Activated CD4-positive, alpha-beta T cell treated with anti-CD3 and anti-CD28 coated beads, Interleukin-2, amount 50 U/mL, for 4 hours (primary cell): Measurements from ENCODE around the gene GSAP.

Experiments used
- DNase-seq, 2 experiments: peaks; one replicate each; pipeline ENCODE4 v3.0.0-alpha.2; 2020

The GSAP gene

DNA sequence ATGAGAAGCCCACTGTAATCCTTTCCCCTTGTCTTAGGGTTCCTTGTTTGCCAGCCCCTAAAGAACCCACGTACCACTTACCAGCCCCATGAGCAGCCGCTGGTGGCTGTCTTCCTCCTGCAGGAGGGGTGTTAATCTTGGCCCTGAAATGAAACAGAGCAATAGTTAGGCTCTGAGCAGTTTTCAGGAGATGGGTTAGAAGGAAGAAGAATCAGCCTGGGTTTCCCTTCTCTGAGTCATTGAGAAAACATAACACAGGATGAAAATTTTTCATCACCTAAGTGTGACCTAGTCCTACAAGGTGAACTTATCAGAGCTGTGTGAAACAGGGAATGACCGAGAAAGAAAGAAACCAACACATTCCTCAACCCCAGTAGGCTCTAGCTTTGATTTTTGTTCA is 90.0 kb downstream of the GSAP start:
- DNase-seq: no peak

DNA sequence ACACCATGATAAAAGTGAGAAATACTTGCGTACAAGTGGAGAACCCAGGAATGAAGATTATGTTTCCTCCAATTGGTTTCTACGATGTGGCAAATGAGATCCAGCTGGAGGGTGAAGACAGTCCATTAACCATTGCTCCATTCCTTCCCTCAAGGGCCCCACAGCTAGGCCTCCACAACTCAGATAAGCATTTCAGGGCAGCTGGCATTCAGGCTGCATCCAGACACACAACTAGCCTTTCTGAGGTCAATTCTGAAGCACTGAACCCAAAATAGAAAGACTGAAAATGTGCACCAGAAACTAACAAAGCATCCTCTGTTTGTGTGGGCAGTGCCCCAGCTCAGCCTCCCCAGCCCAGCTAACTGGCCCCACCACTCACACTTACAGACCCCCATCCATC is 94.8 kb downstream of the GSAP start:
- DNase-seq: no peak

DNA sequence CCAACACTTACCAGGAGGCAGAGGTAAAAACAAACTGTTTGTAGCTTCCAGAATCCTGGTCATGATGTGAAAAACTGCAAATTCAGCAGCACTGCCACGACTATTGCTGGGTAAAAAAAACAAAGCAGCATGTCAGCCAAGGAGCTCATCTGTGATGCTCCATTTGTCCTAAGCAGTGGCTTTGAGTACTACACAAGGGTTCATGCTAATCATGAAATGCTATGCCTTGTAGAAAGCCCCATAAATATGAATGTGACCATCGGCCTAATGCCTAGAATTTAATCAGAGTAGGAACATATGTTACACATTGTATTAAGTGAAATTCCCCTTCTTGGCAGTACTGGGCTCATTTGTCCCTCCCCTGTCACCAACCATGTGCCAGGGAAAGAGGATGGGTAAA is 95.4 kb downstream of the GSAP start:
- no peak for DNase-seq

DNA sequence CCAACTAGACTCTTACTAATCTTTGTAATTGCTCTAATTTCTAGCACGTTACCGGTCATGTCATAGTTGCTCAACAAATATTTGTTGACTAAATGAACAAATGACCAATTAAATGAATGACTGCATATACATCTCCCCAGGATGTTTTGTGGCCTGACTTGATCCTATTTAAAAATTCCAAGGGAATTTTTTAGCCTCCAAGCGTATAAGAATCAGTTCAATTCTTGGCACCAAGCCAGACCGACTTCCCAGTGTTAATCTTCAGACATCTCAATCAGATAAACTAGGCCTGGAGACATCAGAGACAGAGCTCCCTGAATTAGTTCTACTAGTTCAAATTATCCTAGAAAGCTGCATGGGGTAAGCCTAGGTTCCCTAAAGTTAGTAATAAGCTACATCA is 96.0 kb downstream of the GSAP start:
- DNase-seq: no peak

DNA sequence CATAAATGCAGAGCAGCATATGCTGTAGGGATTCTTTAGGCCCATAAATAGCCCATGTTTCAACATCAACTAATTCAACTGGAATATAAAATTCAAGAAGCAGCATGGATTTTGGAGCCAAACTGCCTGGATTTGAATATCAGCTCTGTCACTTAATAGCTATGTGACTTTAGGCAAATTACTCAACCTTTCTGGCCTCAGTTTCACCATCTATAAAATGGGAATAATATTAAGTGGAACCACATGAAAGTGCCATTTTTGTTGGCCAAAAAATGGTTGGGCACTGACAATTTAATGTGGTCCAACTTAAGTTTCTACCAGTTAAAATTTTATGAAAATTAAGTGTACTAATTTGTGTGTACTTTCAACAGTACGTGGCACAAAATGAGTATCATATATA is 98.1 kb downstream of the GSAP start:
- no peak for DNase-seq

GRCh38 chr7:77316219-77316978 is 99.8 kb downstream of the GSAP start:
- DNase-seq: no peak

DNA sequence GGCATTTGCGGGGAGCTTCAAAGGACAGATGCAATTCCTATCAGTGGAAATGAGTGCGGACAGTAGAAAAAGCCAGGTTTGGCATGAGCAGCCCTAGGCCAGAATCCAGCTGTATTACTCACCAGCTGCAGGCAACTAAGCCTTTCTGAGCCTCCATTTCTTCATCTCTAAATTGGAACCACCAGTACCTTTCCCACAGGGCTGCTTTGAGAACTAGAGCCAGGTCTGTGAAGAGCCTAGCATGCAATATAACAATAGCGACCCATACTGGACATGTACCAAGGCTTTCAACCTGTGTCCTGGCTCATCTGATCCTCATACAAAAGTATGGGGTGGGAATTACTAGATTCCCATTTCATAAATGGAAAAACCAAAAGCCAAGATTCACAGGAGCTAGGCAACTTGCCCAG is 101.0 kb downstream of the GSAP start:
- no peak for DNase-seq

- no peak for DNase-seq
These were observed 102.2 kb downstream of the GSAP start for GRCh38 chr7:77313876-77314480.

DNA sequence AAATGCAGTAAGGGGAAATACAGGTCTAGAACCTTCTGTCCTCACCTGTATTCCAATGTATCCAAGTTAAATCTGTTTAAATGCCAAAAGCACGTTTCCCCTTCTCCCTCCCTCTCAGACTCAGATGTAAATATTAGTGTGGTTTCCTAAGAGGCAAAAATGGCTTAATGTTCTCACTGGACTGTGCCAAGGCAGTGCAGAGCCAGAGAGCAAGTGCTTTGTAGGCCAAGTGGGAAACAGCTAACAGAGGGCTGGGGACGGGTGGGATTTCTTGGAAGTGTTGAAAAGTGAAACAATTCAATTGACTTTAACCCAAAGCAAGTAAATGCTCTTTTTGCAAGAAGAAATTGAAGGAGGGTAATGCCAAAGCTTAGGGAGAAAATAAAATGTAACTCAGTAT is 103.1 kb downstream of the GSAP start:
- DNase-seq: no peak

DNA sequence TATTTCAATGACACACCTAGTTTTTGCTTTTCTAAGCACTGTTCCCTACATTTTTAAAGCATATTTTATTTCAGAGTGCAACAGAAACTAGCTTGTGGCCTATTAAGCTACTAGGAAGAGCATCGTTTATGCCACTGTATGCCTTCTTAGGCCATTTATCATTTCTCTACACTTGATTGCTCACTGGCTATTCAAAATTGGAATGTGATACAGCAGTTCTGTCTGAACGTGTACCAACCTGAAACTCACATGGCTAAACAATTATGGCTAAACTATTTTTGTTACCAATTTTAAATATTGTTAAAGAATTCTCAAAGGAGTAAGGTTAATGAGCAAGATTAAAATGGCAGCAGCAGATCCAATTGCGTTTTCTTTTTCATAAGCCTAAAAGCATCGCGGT is 105.2 kb downstream of the GSAP start:
- no peak for DNase-seq

DNA sequence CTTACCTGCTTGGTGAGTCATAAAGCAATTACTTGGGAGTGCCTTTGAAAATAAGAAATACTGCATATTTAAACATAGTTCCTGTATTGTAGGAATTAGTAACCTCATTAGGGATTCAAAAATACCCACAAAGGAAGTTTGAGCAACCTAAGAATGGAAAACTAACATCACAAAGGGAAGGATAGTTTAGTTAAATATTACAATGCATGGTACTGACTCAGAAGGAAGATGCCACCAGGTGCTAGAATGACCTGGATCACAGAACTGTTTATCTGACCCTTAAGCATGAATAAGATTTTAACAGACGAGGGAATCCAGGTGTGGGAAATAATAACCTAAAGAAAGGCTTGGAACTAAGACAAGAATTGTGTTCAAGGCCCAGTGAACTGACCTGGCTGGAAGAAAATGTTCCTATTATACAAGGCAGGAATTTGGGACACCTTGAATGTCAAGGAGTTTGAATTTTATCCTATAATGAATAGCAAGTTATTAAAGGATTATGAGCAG is 106.4 kb downstream of the GSAP start:
- DNase-seq: no peak

DNA sequence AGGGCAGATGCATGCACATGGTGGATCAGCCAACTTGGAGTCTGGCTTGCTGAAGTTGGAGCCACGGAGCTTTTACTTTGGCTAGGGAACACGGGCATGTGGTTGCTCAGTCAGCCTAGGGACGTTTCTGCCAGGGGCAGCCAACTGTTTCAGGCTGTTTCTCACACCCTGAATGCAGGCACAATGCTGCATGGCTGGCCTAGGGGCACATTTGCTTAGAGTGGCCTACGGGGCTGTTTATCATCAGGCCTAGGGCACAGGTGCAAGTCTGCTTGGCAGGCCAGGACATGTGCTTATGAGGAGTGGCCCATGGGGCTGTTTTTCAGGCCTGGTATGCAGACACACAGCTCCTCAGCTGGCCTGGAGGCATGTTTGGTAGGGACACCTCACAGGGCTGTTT is 107.4 kb downstream of the GSAP start:
- DNase-seq: no peak

DNA sequence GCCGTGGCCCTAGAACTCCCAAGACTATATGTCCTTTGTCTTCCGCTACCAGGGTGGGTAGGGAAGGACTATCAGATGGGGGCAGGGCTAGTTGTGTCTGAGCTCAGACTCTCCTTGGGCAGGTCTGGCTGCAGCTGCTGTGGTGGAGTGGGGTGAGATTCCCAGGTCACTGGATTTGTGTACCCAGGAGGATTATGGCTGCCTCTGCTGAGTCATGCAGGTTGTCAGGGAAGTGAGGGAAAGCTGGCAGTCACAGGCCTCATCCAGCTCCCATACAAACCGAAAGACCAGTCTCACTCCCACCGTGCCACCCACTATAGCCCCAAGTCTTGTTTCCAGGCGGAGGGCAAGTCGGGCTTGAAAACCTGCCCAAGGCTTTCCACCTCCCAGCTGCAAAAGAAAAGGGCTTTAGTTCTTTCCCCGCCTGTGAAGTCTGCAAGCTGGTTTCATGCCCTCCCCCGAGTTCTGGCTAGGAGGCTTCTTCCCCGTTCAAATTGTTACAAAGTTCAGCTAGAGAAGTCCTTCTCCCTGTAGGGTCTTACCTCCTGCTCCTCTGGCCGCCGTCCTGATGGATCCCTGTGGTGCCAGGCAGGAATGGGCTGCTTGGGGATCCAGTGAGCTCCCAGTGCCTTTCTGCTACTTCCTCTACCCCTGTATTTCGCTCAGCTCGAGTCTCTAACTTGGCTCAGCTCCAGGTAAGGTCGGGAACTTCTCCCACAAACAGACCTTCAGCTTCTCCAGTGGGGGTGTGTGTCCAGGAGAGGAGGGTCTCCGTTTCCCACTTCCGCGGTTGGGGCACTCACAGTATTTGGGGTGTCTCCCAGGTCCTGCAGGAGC is 109.7 kb downstream of the GSAP start:
- no peak for DNase-seq

DNA sequence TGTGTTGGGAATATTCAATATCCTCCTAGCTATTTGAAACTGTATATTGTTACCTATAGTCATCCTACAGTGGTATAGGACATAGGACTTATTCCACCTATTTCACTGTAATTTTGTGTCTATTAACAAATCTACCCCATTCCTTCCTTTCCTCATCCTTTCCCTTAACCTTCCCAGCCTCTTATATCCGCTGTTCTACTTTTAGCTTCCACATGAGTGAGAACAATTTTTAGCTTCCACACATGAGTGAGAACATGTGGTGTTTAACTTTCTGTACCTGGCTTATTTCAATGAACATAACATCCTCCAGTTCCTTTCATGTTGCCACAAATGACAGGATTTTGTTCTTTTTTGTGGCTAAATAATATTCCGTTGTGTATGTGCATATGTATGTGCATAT is 120.6 kb downstream of the GSAP start:
- DNase-seq: no peak

DNA sequence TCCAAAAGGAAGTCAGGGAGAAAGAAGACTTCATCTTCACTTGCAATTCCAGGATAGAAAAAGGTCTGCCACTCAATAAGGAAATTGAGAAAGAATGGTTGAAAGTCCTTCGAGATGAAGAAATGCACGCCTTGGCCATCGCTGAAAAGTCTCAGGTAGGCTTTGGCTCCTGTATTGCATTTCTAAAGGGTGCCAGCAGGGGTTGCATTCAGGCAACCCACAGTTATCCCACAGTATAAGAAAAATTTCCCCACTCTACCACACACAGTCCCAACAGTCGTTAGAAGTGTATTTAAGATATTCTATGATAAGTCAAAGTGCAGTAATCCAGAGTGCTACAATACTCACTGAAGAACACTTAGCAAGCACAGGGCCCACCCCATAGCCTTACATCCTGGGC is 123.1 kb downstream of the GSAP start:
- DNase-seq: no peak

- DNase-seq: no peak
These were observed 125.7 kb downstream of the GSAP start for GRCh38 chr7:77290425-77290824.

DNA sequence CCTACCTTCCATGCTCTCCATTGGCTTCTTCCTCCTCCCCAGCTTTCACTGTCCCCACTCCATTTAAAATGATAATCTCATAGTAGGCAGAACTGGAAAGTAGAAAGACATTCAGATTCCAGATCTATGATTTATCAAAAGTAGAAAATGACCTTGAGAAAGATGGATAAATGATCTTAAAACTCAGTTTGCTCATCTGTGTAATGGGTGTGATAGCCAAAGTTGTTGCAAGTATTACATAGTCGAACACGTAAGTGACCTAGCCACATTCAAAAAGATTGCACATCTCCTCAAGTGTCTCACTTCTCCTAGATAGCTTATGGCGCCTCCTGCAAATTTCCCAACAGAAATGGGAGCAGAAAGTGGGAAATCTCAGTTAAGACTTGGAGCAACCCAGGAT is 126.8 kb downstream of the GSAP start:
- no peak for DNase-seq

- DNase-seq: no peak
These were observed 127.4 kb downstream of the GSAP start for GRCh38 chr7:77288676-77289320.

- no peak for DNase-seq
These were observed 131.5 kb downstream of the GSAP start for GRCh38 chr7:77284616-77285015.

- DNase-seq: no peak
These were observed 132.1 kb downstream of the GSAP start for GRCh38 chr7:77284005-77284404.

GRCh38 chr7:77282897-77283296 is 133.3 kb downstream of the GSAP start:
- no peak for DNase-seq

GRCh38 chr7:77281780-77282478 is 134.2 kb downstream of the GSAP start:
- no peak for DNase-seq

GRCh38 chr7:77276120-77276519 is 140.0 kb downstream of the GSAP start:
- no peak for DNase-seq
